Astrocyte of the spinal cord (primary cell): ENCODE measurements around the gene PPP1R15A.
"Not testable (repeated sequence)": the region's sequence is repeated elsewhere in the genome, so short reads cannot be mapped to it uniquely, and the experiment has no call there.

Experiments used
- DNase-seq: peaks from one replicate; pipeline ENCODE4 v3.0.0; 2011; ENCODE audit warnings: low read depth, low spot score
- H3K4me3 ChIP-seq: 2 replicates; pipeline ENCODE4 v1.5.1; 2011; ENCODE audit warnings: low read depth, mild to moderate bottlenecking, low read length, moderate library complexity
- CTCF ChIP-seq: IDR thresholded peaks from 2 replicates; pipeline ENCODE4 v1.5.1; 2012; ENCODE audit warnings: low read depth, mild to moderate bottlenecking, low read length, inconsistent platforms
- in situ Hi-C: cut with HindIII; loops from 2 replicates; pipeline ENCODE4 v1.10.0; 2017; ENCODE audit warnings: low sequenced_read_pairs

Gene PPP1R15A

GRCh38 chr19:48905664-48906063 lies 33.4 kb downstream of the PPP1R15A start:
- H3K4me3 ChIP-seq: no peak overlapping the region
- in situ Hi-C loops: no loop called here
- no peak for TF ChIP-seq CTCF
- DNase-seq: no peak

GRCh38 chr19:48906324-48906723 lies 34.1 kb downstream of the PPP1R15A start:
- no peak for DNase-seq
- TF ChIP-seq CTCF: no peak
- in situ Hi-C loops: no loop called here
- no peak overlapping the region for H3K4me3 ChIP-seq

GRCh38 chr19:48907671-48908070 lies 35.5 kb downstream of the PPP1R15A start:
- TF ChIP-seq CTCF: no peak
- H3K4me3 ChIP-seq: no peak overlapping the region
- no peak for DNase-seq
- in situ Hi-C loops: no loop called here

- in situ Hi-C loops, H3K4me3 ChIP-seq, DNase-seq: not testable (repeated sequence)
Measured at GRCh38 chr19:48909424-48910077, 37.3 kb downstream of the PPP1R15A start.

- in situ Hi-C loops: no loop called here
- no peak overlapping the region for H3K4me3 ChIP-seq
- no peak for DNase-seq
- no peak for TF ChIP-seq CTCF
Measured at GRCh38 chr19:48910803-48911202, 38.6 kb downstream of the PPP1R15A start.

- in situ Hi-C loops: no loop called here
- DNase-seq: no peak
- no peak overlapping the region for H3K4me3 ChIP-seq
- no peak for TF ChIP-seq CTCF
Measured at GRCh38 chr19:48913114-48913889, 41.1 kb downstream of the PPP1R15A start.

- in situ Hi-C loops: no loop called here
- no peak for DNase-seq
- no peak overlapping the region for H3K4me3 ChIP-seq
- TF ChIP-seq CTCF: no peak
Measured at GRCh38 chr19:48914181-48914580, 42.0 kb downstream of the PPP1R15A start.
